CD4-positive, alpha-beta T cell treated with Interleukin-6 at 100 ng/mL for 8 hours (primary cell): ENCODE data around the gene STK32C.

Experiments
- DNase-seq: peaks from one replicate; pipeline ENCODE4 v3.0.0-alpha.2; 2020; ENCODE audit warnings: mixed read lengths, low spot score

The STK32C gene

DNA sequence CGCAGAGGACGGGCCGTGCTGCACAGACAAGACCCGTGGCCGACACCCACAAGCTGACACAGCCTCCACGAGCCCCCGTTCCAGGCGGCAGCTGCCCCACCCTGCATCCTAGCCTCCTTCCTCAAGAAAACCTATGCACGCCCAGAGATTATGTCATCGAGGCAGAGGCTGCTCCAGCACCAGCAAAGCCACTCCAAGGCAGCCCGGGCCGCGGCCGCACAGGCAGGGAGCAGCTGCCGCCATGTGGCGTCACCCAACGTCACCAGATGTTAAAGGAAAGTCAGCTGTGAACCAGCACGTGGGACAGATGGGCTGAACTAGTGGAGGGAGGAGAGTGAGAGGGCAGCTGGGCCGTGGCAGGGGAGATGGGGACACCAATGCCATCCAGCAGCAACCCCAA, 59.8 kb downstream of the STK32C start:
- DNase-seq = no peak

DNA sequence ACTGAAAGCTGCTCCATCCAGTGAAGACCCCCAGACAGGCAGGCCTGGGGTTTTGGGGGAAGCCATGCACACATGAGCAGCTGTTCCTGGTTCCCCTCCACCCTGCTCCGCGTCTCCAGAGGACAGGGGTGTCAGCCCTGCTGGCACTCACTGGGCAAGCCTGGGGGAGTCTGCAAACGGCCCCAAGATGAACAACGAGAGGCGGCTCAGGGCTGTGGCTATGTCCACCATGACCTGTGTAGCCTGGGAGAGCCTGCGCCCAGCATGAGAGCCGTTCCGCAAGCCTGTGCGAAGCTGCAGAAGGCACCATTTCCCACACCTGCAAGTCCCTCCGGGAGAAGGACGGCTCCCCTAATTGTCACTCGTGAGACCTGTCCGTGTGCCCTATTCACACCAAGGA, 61.5 kb downstream of the STK32C start:
- no peak for DNase-seq

DNA sequence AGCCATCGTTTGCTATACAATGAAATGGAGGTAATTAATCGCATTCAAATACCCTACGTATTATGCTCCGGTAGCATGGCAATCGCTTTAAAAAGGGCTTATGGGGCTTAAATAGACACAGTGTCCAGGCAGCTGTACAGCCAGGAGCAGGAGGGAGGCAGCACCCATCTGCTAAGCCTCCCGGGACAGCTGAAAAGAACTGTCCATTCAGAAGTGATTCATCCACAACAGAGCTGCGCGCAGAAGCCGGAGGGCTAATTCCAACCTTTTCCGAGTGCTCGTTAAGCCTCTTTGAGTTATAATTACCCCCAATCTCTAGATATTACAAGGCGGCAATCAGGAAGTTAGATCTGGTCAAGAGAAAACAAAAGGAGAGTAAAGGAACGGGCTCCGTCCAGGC, 62.7 kb downstream of the STK32C start:
- no peak for DNase-seq

DNA sequence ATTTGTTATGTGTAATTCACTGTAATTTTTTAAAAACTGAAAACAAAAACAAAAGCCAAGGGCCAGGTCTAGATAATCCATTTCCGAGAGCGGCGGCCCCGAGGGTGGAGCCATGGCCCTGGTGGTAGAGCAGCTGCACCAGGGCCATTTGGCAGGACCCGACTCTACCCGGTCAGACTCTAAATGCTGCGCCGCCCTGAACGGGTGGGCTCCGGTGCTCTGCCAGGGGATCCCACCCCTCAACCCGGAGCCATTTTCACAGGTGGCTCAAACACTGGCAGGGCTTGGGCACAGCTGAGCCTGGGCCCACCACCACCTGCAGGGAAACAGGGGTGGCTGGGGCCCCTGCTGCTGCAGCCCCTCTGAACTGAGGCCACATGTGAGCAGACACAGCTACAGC, 64.1 kb downstream of the STK32C start:
- no peak for DNase-seq

DNA sequence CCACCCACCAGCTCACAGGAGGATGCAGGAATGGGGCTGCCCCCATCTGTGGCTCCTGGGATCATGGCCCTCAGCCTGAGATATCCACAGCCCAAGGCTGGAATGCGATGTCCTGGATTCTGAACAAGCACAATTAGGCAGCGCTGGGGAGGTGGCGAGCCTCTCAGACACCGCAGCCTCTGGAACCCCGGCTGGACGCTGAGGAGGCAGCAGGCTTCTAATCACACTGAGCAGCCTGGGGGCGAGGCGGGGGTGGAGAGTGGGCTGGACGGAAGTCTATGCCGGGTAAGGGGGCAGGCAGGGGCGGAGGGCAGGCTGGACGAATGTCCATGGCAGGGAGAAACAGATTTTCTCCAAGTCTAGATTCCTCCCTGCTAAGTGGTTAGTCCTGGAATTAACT, 64.6 kb downstream of the STK32C start:
- DNase-seq = no peak

- DNase-seq = no peak
These were observed 65.5 kb downstream of the STK32C start for GRCh38 chr10:132242103-132242840.

GRCh38 chr10:132241496-132241895, 66.3 kb downstream of the STK32C start:
- DNase-seq = no peak

- DNase-seq = no peak
These were observed 66.7 kb downstream of the STK32C start for GRCh38 chr10:132241086-132241485.

- DNase-seq = no peak
These were observed 67.2 kb downstream of the STK32C start for GRCh38 chr10:132240581-132240980.

DNA sequence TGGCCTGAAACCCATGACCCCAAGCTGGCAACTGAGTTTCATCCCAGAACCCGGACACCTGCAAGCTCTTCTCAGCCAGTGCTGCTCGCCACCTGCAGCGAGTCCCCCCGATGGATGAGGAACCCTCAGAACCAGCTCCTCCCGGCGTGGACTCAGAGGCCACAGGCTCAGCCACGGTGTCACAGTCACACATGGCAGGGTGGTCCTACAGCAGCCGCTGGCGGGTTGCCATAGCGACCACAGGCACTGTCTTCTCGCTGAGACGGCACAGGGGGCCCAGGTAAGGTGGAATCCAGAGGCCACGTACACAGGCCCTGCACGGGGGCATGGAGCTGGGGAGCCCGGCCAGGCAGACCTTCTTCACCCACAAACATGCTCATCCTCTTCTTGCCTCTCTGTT, 67.6 kb downstream of the STK32C start:
- DNase-seq = no peak

GRCh38 chr10:132239126-132240031, 68.4 kb downstream of the STK32C start:
- no peak for DNase-seq

- no peak for DNase-seq
These were observed 69.2 kb downstream of the STK32C start for GRCh38 chr10:132238371-132239125.

DNA sequence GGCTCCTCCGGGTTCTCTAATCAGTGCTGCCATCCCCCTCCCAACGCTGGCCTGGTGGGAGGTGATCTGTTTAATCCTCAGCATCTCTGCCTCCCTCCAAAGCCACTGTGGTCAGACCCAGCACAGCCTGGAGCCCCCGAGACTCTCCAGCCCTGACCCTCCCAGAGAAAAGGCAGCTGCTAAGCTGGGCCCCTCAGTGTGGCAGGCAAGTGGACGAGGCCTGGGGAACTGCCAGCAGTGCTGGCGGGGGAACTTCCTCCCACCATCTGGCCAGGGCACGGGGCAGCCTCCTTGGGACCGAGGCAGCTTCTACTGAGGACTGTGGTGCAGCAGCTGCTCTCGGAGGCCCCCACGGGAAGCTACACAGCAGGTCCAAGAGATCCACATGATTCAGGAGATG, 69.9 kb downstream of the STK32C start:
- DNase-seq = no peak

DNA sequence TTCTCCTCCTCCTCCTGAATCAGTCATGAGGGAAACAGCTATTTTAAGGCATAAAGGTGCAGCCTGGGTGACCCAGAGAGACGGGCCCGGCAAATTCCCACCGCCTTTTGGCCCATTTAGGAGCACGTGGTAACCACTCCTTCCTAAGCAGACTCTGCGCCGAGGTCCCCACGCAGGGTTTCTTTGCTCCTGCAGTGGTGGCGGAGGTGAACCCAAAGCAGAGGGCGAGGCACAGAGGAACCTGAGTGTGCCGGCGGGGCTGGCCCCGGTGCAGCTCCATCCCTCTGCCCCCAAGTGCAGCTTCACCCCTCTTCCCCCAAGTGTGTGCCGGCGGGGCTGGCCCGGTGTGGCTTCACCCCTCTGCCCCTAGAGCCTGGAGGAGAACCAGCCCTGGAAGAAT, 70.4 kb downstream of the STK32C start:
- DNase-seq = no peak

- no peak for DNase-seq
These were observed 70.9 kb downstream of the STK32C start for GRCh38 chr10:132236881-132237280.

GRCh38 chr10:132236161-132236560, 71.6 kb downstream of the STK32C start:
- DNase-seq = no peak

DNA sequence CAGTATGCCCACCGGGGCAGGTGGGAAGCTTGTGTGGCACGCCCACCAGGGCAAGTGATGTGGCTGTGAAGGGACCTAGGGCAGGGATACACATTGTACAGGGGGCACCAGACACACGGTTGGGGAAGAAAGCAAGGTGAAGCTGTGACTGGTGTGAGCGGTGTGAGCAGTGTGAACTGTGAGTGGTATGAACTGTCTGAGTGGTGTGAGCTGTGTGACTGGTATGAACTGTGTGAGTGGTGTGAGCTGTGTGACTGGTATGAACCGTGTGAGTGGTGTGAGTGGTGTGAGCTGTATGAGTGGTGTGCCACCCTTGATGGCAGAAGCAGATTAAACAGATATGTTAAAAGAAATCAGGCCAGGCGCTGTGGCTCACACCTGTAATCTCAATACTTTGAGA, 72.9 kb downstream of the STK32C start:
- DNase-seq = no peak

DNA sequence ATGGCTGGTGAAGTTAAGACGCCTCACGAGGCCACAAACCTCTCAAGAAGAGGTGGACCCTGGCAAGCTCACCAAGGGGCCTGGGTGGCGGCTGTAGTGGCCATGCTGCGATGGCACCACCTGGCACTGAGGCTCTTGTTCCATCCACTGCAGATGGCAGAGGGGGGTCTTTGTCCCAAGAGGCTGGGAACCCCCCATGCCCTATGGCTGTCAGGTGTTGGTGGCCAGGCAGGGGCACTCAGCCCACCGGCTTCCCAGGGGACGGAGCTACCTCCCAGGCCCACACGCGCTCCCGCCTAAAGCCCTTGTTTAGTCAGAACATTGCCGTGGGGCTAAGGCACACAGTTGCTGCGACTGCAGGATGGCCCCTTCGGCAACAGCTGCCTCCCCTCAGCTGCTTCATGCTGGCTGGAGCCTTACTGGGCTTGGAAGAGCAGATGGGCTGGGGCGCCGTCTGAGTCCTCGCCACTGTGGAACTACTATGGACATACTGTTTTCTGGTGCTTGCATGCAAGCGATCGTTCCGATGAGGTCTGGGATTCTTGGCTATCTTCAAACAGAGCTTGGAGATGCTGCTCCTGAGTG, 74.2 kb downstream of the STK32C start:
- no peak for DNase-seq

DNA sequence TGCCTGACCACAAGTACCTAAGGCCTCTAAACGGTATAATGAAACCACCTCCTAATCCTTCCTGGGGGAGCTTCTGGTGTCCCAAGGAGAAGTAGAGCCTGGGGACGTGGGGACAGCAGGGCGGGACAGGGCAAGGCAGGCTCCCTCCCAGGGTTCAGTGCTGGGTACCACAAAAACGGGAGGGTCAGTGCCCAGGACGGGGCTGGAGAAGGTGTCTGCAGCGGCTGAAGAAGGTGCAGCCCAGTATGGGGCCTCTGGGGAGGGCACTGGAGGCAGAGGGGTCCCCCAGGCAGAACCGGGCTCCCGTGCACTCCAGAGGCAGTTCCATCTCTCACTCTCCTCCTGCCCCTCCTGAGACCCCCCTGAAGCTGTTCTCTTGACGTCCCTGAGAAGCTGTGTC, 74.8 kb downstream of the STK32C start:
- no peak for DNase-seq

GRCh38 chr10:132232023-132232951, 75.5 kb downstream of the STK32C start:
- no peak for DNase-seq

GRCh38 chr10:132231656-132232022, 76.1 kb downstream of the STK32C start:
- DNase-seq = no peak
